HCEC 1CT (cell line): ENCODE measurements around the gene NFS1.
"Not testable (repeated sequence)": the region's sequence is repeated elsewhere in the genome, so short reads cannot be mapped to it uniquely, and the experiment has no call there.

Source experiments
- DNase-seq: peaks from one replicate; pipeline ENCODE4 v3.0.0-alpha.2; 2017

Gene NFS1

GRCh38 chr20:35706591-35707529 is 7.7 kb upstream of the NFS1 start:
- not testable (repeated sequence) for DNase-seq

GRCh38 chr20:35705894-35706293 is 6.7 kb upstream of the NFS1 start:
- DNase-seq: not testable (repeated sequence)

GRCh38 chr20:35704514-35705261 is 5.5 kb upstream of the NFS1 start:
- no peak for DNase-seq

GRCh38 chr20:35702824-35703695 is 3.9 kb upstream of the NFS1 start:
- DNase-seq: no peak

GRCh38 chr20:35702051-35702823 is 3.1 kb upstream of the NFS1 start:
- peak; percentile 40 for DNase-seq

- no peak for DNase-seq
Measured at GRCh38 chr20:35700625-35701148, 1.5 kb upstream of the NFS1 start.

GRCh38 chr20:35699957-35700624 is 939 bp upstream of the NFS1 start:
- no peak for DNase-seq

- no peak for DNase-seq
Measured at GRCh38 chr20:35698298-35699126, 640 bp downstream of the NFS1 start.

- DNase-seq: no peak
Measured at GRCh38 chr20:35697696-35698297, 1.4 kb downstream of the NFS1 start.

- DNase-seq: no peak
Measured at GRCh38 chr20:35695978-35696377, 3.2 kb downstream of the NFS1 start.

- no peak for DNase-seq
Measured at GRCh38 chr20:35695245-35695749, 3.9 kb downstream of the NFS1 start.

- no peak for DNase-seq
Measured at GRCh38 chr20:35690265-35690664, 8.9 kb downstream of the NFS1 start.

GRCh38 chr20:35686872-35687271 is 12.3 kb downstream of the NFS1 start:
- DNase-seq: not testable (repeated sequence)

GRCh38 chr20:35685368-35685767 is 13.8 kb downstream of the NFS1 start:
- not testable (repeated sequence) for DNase-seq

GRCh38 chr20:35681960-35682359 is 17.2 kb downstream of the NFS1 start:
- no peak for DNase-seq

- no peak for DNase-seq
Measured at GRCh38 chr20:35680452-35681183, 18.5 kb downstream of the NFS1 start.

- DNase-seq: no peak
Measured at GRCh38 chr20:35674921-35675320, 24.2 kb downstream of the NFS1 start.

GRCh38 chr20:35673884-35674283 is 25.3 kb downstream of the NFS1 start:
- no peak for DNase-seq

GRCh38 chr20:35669681-35670080 is 29.5 kb downstream of the NFS1 start:
- DNase-seq: no peak
